Measurements from ENCODE around the gene TMEM255A.

TMEM255A gene

DNA sequence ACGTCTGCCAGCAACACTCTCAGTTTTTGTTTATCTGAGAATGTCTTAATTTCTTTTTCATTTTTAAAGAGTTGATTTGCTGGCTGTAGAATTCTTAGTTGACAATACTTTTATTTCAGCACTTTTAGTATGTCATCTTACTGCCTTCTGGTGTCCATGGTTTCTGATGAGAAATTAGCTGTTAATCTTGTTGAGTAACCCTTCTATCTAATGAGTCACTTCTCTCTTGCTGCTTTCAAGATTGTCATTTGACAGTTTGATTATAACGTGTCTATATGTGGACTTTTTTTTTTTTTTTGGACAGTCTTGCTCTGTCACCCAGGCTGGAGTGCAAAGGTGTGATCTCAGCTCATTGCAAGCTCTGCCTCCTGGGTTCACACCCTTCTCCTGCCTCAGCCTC lies 24.0 kb upstream of the TMEM255A start:
- no peak overlapping the region for H3K4me3 ChIP-seq (ENCODE audit: low read depth, low read length)
- TF ChIP-seq, protein P1, sequence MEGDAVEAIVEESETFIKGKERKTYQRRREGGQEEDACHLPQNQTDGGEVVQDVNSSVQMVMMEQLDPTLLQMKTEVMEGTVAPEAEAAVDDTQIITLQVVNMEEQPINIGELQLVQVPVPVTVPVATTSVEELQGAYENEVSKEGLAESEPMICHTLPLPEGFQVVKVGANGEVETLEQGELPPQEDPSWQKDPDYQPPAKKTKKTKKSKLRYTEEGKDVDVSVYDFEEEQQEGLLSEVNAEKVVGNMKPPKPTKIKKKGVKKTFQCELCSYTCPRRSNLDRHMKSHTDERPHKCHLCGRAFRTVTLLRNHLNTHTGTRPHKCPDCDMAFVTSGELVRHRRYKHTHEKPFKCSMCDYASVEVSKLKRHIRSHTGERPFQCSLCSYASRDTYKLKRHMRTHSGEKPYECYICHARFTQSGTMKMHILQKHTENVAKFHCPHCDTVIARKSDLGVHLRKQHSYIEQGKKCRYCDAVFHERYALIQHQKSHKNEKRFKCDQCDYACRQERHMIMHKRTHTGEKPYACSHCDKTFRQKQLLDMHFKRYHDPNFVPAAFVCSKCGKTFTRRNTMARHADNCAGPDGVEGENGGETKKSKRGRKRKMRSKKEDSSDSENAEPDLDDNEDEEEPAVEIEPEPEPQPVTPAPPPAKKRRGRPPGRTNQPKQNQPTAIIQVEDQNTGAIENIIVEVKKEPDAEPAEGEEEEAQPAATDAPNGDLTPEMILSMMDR (IDR thresholded peaks at IDR 0.05; ENCODE audit: borderline replicate concordance, insufficient read depth, low read depth, low read length) = no peak

- TF ChIP-seq, protein P1 (IDR thresholded peaks at IDR 0.05; ENCODE audit: borderline replicate concordance, insufficient read depth, low read depth, low read length) = no peak
- no peak overlapping the region for H3K4me3 ChIP-seq (ENCODE audit: low read depth, low read length)
Observed at GRCh38 chrX:120334603-120335002, 23.3 kb upstream of the TMEM255A start.

GRCh38 chrX:120334151-120334550 lies 22.9 kb upstream of the TMEM255A start:
- H3K4me3 ChIP-seq (ENCODE audit: low read depth, low read length) = no peak overlapping the region
- TF ChIP-seq, protein P1 (IDR thresholded peaks at IDR 0.05; ENCODE audit: borderline replicate concordance, insufficient read depth, low read depth, low read length) = no peak

GRCh38 chrX:120332394-120332793 lies 21.1 kb upstream of the TMEM255A start:
- H3K4me3 ChIP-seq (ENCODE audit: low read depth, low read length) = no peak overlapping the region
- TF ChIP-seq, protein P1 (IDR thresholded peaks at IDR 0.05; ENCODE audit: borderline replicate concordance, insufficient read depth, low read depth, low read length) = no peak

- no peak overlapping the region for H3K4me3 ChIP-seq (ENCODE audit: low read depth, low read length)
- TF ChIP-seq, protein P1 (IDR thresholded peaks at IDR 0.05; ENCODE audit: borderline replicate concordance, insufficient read depth, low read depth, low read length) = no peak
Observed at GRCh38 chrX:120331116-120331515, 19.9 kb upstream of the TMEM255A start.

- no peak overlapping the region for H3K4me3 ChIP-seq (ENCODE audit: low read depth, low read length)
- TF ChIP-seq, protein P1 (IDR thresholded peaks at IDR 0.05; ENCODE audit: borderline replicate concordance, insufficient read depth, low read depth, low read length) = no peak
Observed at GRCh38 chrX:120321520-120322281, 10.4 kb upstream of the TMEM255A start.

- TF ChIP-seq, protein P1 (IDR thresholded peaks at IDR 0.05; ENCODE audit: borderline replicate concordance, insufficient read depth, low read depth, low read length) = no peak
- no peak overlapping the region for H3K4me3 ChIP-seq (ENCODE audit: low read depth, low read length)
Observed at GRCh38 chrX:120318411-120318810, 7.2 kb upstream of the TMEM255A start.

All from GM12875 (cell line).